ENCODE results near the gene DNAJC28.
"Not testable (repeated sequence)": the region's sequence is repeated elsewhere in the genome, so short reads cannot be mapped to it uniquely, and the experiment has no call there.

DNAJC28 gene

GRCh38 chr21:33490991-33491372 is 534 bp downstream of the DNAJC28 start:
- in situ Hi-C loops (cut with HindIII; ENCODE audit: low pct_ligation_motif_present, low pct_unique_long_range_greater_than_20kb, low sequenced_read_pairs) = no loop called here
- no peak for DNase-seq

- in situ Hi-C loops (cut with HindIII; ENCODE audit: low pct_ligation_motif_present, low pct_unique_long_range_greater_than_20kb, low sequenced_read_pairs) = no loop called here
- no peak for DNase-seq
Observed at GRCh38 chr21:33488936-33489335, 2.6 kb downstream of the DNAJC28 start.

- in situ Hi-C loops (cut with HindIII; ENCODE audit: low pct_ligation_motif_present, low pct_unique_long_range_greater_than_20kb, low sequenced_read_pairs) = no loop called here
- DNase-seq = no peak
Observed at GRCh38 chr21:33487996-33488395, 3.5 kb downstream of the DNAJC28 start.

GRCh38 chr21:33481314-33481943 is 10.1 kb downstream of the DNAJC28 start:
- in situ Hi-C loops (cut with HindIII; ENCODE audit: low pct_ligation_motif_present, low pct_unique_long_range_greater_than_20kb, low sequenced_read_pairs) = no loop called here

GRCh38 chr21:33480481-33481103 is 10.9 kb downstream of the DNAJC28 start:
- DNase-seq = no peak
- in situ Hi-C loops (cut with HindIII; ENCODE audit: low pct_ligation_motif_present, low pct_unique_long_range_greater_than_20kb, low sequenced_read_pairs) = no loop called here

More at GRCh38 chr21:33481314-33481943, 10.1 kb downstream of the DNAJC28 start:
- no peak for DNase-seq

GRCh38 chr21:33479679-33480480 is 11.6 kb downstream of the DNAJC28 start, which contains the start of gene TMEM50B:
TSS of gene TMEM50B (minus strand) at chr21:33479974. CDS start at chr21:33468885, 11,089 bp downstream.
- DNase-seq = peak; percentile 91
- in situ Hi-C loops (cut with HindIII; ENCODE audit: low pct_ligation_motif_present, low pct_unique_long_range_greater_than_20kb, low sequenced_read_pairs) = no loop called here

GRCh38 chr21:33478935-33479678 is 12.4 kb downstream of the DNAJC28 start:
- DNase-seq = peak; percentile 38
- in situ Hi-C loops (cut with HindIII; ENCODE audit: low pct_ligation_motif_present, low pct_unique_long_range_greater_than_20kb, low sequenced_read_pairs) = no loop called here

- no peak for DNase-seq
- in situ Hi-C loops (cut with HindIII; ENCODE audit: low pct_ligation_motif_present, low pct_unique_long_range_greater_than_20kb, low sequenced_read_pairs) = no loop called here
Observed at GRCh38 chr21:33478182-33478581, 13.3 kb downstream of the DNAJC28 start.

GRCh38 chr21:33477066-33477465 is 14.4 kb downstream of the DNAJC28 start:
- in situ Hi-C loops (cut with HindIII; ENCODE audit: low pct_ligation_motif_present, low pct_unique_long_range_greater_than_20kb, low sequenced_read_pairs) = no loop called here
- DNase-seq = no peak

GRCh38 chr21:33473344-33473743 is 18.2 kb downstream of the DNAJC28 start:
- no peak for DNase-seq
- in situ Hi-C loops (cut with HindIII; ENCODE audit: low pct_ligation_motif_present, low pct_unique_long_range_greater_than_20kb, low sequenced_read_pairs) = no loop called here

- no peak for DNase-seq
- in situ Hi-C loops (cut with HindIII; ENCODE audit: low pct_ligation_motif_present, low pct_unique_long_range_greater_than_20kb, low sequenced_read_pairs) = no loop called here
Observed at GRCh38 chr21:33470701-33471100, 20.8 kb downstream of the DNAJC28 start.

GRCh38 chr21:33469183-33469582 is 22.3 kb downstream of the DNAJC28 start:
- in situ Hi-C loops (cut with HindIII; ENCODE audit: low pct_ligation_motif_present, low pct_unique_long_range_greater_than_20kb, low sequenced_read_pairs); DNase-seq: not testable (repeated sequence)

- in situ Hi-C loops (cut with HindIII; ENCODE audit: low pct_ligation_motif_present, low pct_unique_long_range_greater_than_20kb, low sequenced_read_pairs) = no loop called here
- DNase-seq = no peak
Observed at GRCh38 chr21:33461538-33462250, 29.8 kb downstream of the DNAJC28 start.

GRCh38 chr21:33458861-33459260 is 32.7 kb downstream of the DNAJC28 start:
- in situ Hi-C loops (cut with HindIII; ENCODE audit: low pct_ligation_motif_present, low pct_unique_long_range_greater_than_20kb, low sequenced_read_pairs) = no loop called here
- no peak for DNase-seq

- in situ Hi-C loops (cut with HindIII; ENCODE audit: low pct_ligation_motif_present, low pct_unique_long_range_greater_than_20kb, low sequenced_read_pairs) = no loop called here
- DNase-seq = no peak
Observed at GRCh38 chr21:33455686-33456446, 35.6 kb downstream of the DNAJC28 start.

GRCh38 chr21:33452362-33452761 is 39.2 kb downstream of the DNAJC28 start:
- in situ Hi-C loops (cut with HindIII; ENCODE audit: low pct_ligation_motif_present, low pct_unique_long_range_greater_than_20kb, low sequenced_read_pairs) = no loop called here
- no peak for DNase-seq

GRCh38 chr21:33451634-33452071 is 39.9 kb downstream of the DNAJC28 start:
- no peak for DNase-seq
- in situ Hi-C loops (cut with HindIII; ENCODE audit: low pct_ligation_motif_present, low pct_unique_long_range_greater_than_20kb, low sequenced_read_pairs) = no loop called here

- in situ Hi-C loops (cut with HindIII; ENCODE audit: low pct_ligation_motif_present, low pct_unique_long_range_greater_than_20kb, low sequenced_read_pairs) = no loop called here
Observed at GRCh38 chr21:33449616-33450015, 41.9 kb downstream of the DNAJC28 start.

More at GRCh38 chr21:33449616-33450015, 41.9 kb downstream of the DNAJC28 start:
- no peak for DNase-seq
